ENCODE data around the gene ROR1.

DNA sequence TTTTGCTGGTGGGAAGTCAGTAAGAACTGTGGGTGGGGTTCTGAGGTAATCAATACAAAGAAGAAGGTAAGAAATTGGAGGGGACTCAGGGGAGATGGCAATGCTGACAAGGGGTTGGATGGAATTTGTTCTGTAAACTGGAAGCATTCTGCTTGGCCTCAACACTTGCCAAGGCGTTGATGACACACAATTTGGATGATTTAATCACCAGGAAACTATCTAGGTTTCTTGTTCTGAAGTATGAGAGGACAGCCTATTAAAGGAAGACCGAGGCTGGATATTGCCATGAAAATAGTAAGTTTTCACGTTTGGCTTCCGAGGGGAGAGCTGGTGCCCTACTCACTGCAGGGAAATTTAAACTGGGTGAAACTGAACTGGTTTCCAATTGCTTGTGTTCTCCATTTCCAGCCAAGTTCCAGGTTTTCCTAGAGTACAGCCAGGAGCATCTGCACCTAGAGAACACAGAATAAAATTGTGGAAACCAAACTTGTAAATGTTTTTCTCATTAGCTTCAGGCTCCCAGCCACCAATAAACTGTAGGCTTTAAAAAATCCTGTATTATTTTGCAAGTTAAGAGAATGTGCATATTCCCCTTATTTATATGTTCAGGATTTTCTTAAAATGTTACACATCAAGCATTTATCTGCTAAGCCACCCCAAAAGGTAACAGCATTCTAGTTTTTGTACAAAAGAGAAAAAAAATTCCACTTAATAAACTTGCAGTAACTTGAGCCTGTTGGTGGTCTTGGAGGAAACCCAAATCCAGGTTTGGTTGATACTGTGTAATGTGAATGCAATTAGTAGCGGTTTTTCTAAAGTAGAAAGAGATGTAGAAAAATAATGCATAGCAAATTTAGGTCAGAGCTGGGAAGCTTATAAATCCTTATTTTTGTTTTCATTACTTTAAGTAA, 53.8 kb downstream of the ROR1 start:
- TF ChIP-seq, protein P1, sequence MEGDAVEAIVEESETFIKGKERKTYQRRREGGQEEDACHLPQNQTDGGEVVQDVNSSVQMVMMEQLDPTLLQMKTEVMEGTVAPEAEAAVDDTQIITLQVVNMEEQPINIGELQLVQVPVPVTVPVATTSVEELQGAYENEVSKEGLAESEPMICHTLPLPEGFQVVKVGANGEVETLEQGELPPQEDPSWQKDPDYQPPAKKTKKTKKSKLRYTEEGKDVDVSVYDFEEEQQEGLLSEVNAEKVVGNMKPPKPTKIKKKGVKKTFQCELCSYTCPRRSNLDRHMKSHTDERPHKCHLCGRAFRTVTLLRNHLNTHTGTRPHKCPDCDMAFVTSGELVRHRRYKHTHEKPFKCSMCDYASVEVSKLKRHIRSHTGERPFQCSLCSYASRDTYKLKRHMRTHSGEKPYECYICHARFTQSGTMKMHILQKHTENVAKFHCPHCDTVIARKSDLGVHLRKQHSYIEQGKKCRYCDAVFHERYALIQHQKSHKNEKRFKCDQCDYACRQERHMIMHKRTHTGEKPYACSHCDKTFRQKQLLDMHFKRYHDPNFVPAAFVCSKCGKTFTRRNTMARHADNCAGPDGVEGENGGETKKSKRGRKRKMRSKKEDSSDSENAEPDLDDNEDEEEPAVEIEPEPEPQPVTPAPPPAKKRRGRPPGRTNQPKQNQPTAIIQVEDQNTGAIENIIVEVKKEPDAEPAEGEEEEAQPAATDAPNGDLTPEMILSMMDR (IDR thresholded peaks at IDR 0.05): no peak
- TF ChIP-seq POLR2A (IDR thresholded peaks at IDR 0.05): no peak

Measured in uterus (tissue), 2 donors.